Spleen (tissue), 7 donors: ENCODE measurements around the gene EYS.

Experiments
- POLR2A ChIP-seq, 3 donors: fragments of 450-650 bp; IDR thresholded peaks; one replicate each; pipeline ENCODE4 v1.5.1; 2017; ENCODE audit warnings: antibody characterized with exemption in 3 of 3, mild to moderate bottlenecking in 1 of 3
- POLR2AphosphoS5 ChIP-seq, 3 donors: sonication (generic); formaldehyde crosslinking; IDR thresholded peaks; one replicate each; pipeline ENCODE4 v1.5.1; 2017; ENCODE audit warnings: antibody characterized with exemption in 3 of 3
- TF ChIP-seq, protein P1 (sequence below), 11 experiments: fragments of 200-600 bp in 7 of 11; fragments of 450-650 bp in 4 of 11; sonication (generic) in 4 of 11; IDR thresholded peaks in 8 of 11; conservative IDR thresholded peaks in 3 of 11; 1 replicate in 7 of 11; 2 replicates in 4 of 11; pipeline versions ENCODE4 v1.4.0 to v1.8.0; 2016 to 2021; ENCODE audit warnings: antibody characterized with exemption in 11 of 11, inconsistent platforms in 4 of 11, mild to moderate bottlenecking in 1 of 11
- donor health status: DM: no; HTN: no; CAD: no; lungs with moderate emphysema.
- donor health status: DM: no; HTN: no; CAD: no.
- donor health status: DM: no; HTN: no; CAD: no.

DNA sequence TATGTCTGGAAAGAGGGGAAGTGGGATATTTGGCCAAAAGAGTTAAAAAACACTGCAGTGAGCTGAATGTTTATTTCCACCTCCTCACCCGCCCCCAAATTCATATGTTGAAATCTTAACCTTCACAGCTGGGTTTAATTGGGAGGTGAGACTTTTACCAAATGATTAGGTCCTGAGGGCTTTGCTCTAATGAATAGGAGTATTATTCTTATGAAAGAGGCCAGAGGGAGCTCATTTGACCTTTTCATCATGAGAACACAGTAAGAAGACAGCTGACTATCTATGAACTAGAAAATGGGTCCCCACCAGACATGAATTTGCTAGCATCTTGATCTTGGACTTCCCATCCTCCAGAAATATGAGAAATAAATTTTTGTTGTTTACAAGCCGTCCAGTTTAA lies 1042.5 kb downstream of the EYS start:
- TF ChIP-seq, protein P1, sequence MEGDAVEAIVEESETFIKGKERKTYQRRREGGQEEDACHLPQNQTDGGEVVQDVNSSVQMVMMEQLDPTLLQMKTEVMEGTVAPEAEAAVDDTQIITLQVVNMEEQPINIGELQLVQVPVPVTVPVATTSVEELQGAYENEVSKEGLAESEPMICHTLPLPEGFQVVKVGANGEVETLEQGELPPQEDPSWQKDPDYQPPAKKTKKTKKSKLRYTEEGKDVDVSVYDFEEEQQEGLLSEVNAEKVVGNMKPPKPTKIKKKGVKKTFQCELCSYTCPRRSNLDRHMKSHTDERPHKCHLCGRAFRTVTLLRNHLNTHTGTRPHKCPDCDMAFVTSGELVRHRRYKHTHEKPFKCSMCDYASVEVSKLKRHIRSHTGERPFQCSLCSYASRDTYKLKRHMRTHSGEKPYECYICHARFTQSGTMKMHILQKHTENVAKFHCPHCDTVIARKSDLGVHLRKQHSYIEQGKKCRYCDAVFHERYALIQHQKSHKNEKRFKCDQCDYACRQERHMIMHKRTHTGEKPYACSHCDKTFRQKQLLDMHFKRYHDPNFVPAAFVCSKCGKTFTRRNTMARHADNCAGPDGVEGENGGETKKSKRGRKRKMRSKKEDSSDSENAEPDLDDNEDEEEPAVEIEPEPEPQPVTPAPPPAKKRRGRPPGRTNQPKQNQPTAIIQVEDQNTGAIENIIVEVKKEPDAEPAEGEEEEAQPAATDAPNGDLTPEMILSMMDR (IDR thresholded peaks at IDR 0.05 in 8 of 11, conservative IDR thresholded peaks at IDR 0.05 in 3 of 11), result no peak
- TF ChIP-seq POLR2A (IDR thresholded peaks at IDR 0.05), result no peak
- TF ChIP-seq POLR2AphosphoS5 (IDR thresholded peaks at IDR 0.05), result no peak
